Spleen (tissue), 11 donors: Measurements from ENCODE around the gene PAM. TPM values are rescaled to one million over a fixed set of nuclear protein-coding genes. Genes with fewer than 3 reads are reported as not detected.

Source experiments
- DNase-seq: peaks from one replicate; pipeline ENCODE4 v3.0.0-alpha.2; 2020
- H3K27ac ChIP-seq, 8 donors: fragments of 200-600 bp; sonication (generic) in 7 of 8; 1 replicate in 4 of 8; 2 replicates in 4 of 8; pipeline versions ENCODE4 v1.5.0 to v1.8.0; 2016 to 2021; ENCODE audit warnings: inconsistent platforms in 4 of 8, mild to moderate bottlenecking in 4 of 8, moderate library complexity in 1 of 8
- H3K27me3 ChIP-seq, 7 donors: fragments of 200-600 bp; sonication (generic) in 6 of 7; replicated peaks in 1 of 7; 1 replicate in 4 of 7; 2 replicates in 3 of 7; pipeline versions ENCODE4 v1.5.0 to v1.8.0; 2016 to 2021; ENCODE audit warnings: inconsistent platforms in 3 of 7, mild to moderate bottlenecking in 1 of 7
- H3K36me3 ChIP-seq, 6 donors: fragments of 200-600 bp; sonication (generic) in 5 of 6; 1 replicate in 4 of 6; 2 replicates in 2 of 6; pipeline versions ENCODE4 v1.5.0 to v1.8.0; 2016 to 2021; ENCODE audit warnings: inconsistent platforms in 2 of 6
- H3K4me1 ChIP-seq, 6 donors: fragments of 200-600 bp; sonication (generic) in 5 of 6; 1 replicate in 3 of 6; 2 replicates in 3 of 6; pipeline versions ENCODE4 v1.5.0 to v1.8.0; 2016 to 2021; ENCODE audit warnings: inconsistent platforms in 3 of 6
- H3K4me3 ChIP-seq, 8 donors: fragments of 200-600 bp; sonication (generic) in 7 of 8; 1 replicate in 4 of 8; 2 replicates in 4 of 8; pipeline versions ENCODE4 v1.5.0 to v1.8.0; 2016 to 2021; ENCODE audit warnings: inconsistent platforms in 4 of 8, mild to moderate bottlenecking in 4 of 8, moderate library complexity in 2 of 8
- H3K9me3 ChIP-seq, 8 donors: fragments of 200-600 bp; sonication (generic) in 7 of 8; 1 replicate in 4 of 8; 2 replicates in 4 of 8; pipeline versions ENCODE4 v1.5.0 to v1.8.0; 2016 to 2021; ENCODE audit warnings: inconsistent platforms in 4 of 8
- CTCF ChIP-seq, 11 experiments: fragments of 200-600 bp in 7 of 11; fragments of 450-650 bp in 4 of 11; sonication (generic) in 4 of 11; IDR thresholded peaks in 8 of 11; conservative IDR thresholded peaks in 3 of 11; 1 replicate in 7 of 11; 2 replicates in 4 of 11; pipeline versions ENCODE4 v1.4.0 to v1.8.0; 2016 to 2021; ENCODE audit warnings: antibody characterized with exemption in 11 of 11, inconsistent platforms in 4 of 11, mild to moderate bottlenecking in 1 of 11
- POLR2A ChIP-seq, 3 donors: fragments of 450-650 bp; IDR thresholded peaks; one replicate each; pipeline ENCODE4 v1.5.1; 2017; ENCODE audit warnings: antibody characterized with exemption in 3 of 3, mild to moderate bottlenecking in 1 of 3
- POLR2AphosphoS5 ChIP-seq, 3 donors: sonication (generic); formaldehyde crosslinking; IDR thresholded peaks; one replicate each; pipeline ENCODE4 v1.5.1; 2017; ENCODE audit warnings: antibody characterized with exemption in 3 of 3
- WGBS, 5 donors: extraction: QIAGEN DNeasy Blood & Tissue Kit in 3 of 5; methylation state at CpG; one replicate each; pipeline versions ENCODE4 v1.1.5 to v1.1.7; 2013 to 2018; 5-methylcytosine and 5-hydroxymethylcytosine counted together
- intact Hi-C: fragments of 100-400 bp; cut with DNase I; formaldehyde crosslinking; loops from one replicate; pipeline ENCODE4 v1.15.0; 2023; ENCODE audit warnings: low total_unique reads
- polyA plus RNA-seq, 3 donors: library from polyadenylated mRNA; stranded (reverse); fragments of 200-250 nt; gene quantifications; one replicate each; pipeline ENCODE4 v1.2.1, GENCODE V29; 2013
- total RNA-seq, 7 donors: library from RNA; depleted of rRNA in 3 of 7; stranded (reverse); fragments of >200 nt in 3 of 7; fragmentation: NEBNext Ultra II Directional in 4 of 7; extraction: Animal tissue kit (Norgen Biotek cat#: 25700) in 4 of 7; gene quantifications; one replicate each; pipeline versions ENCODE4 v1.1.0 to v1.2.1, GENCODE V29; 2016 to 2021
- donor health status: healthy with polysubstance abuse.
- donor health status: DM: no; HTN: no; CAD: no; lungs with moderate emphysema.
- donor health status: DM: no; HTN: no; CAD: no.
- donor health status: Bipolar disorder and iron deficiency.
- donor health status: healthy.
- donor health status: DM: no; HTN: no; CAD: no.
- donor health status: DM: yes; HTN: yes; CAD: no.

Gene PAM
- total and polyA plus RNA-seq, 10 donors = 37.4 to 155 (median 110) TPM

GRCh38 chr5:102719886-102720285 is 35.2 kb upstream of the PAM start:
- no peaks in the 10 kb centered on the region for H3K36me3 ChIP-seq
- H3K9me3 ChIP-seq = no peaks in the 10 kb centered on the region
- TF ChIP-seq CTCF (IDR thresholded peaks at IDR 0.05 in 8 of 11, conservative IDR thresholded peaks at IDR 0.05 in 3 of 11) (no peak), POLR2AphosphoS5 (IDR thresholded peaks at IDR 0.05) (no peak), POLR2A (IDR thresholded peaks at IDR 0.05) (no peak)
- no peak overlapping the region for H3K27ac ChIP-seq
- H3K27me3 ChIP-seq = no peaks in the 10 kb centered on the region
- intact Hi-C loops = no loop called here
- H3K4me1 ChIP-seq = no peaks in the 10 kb centered on the region
- no peak overlapping the region for H3K4me3 ChIP-seq
- no peak for DNase-seq
- 68 to 95% (median 83%) methylated on average over 1 of the region's 1 CpG for WGBS, 5 donors

DNA sequence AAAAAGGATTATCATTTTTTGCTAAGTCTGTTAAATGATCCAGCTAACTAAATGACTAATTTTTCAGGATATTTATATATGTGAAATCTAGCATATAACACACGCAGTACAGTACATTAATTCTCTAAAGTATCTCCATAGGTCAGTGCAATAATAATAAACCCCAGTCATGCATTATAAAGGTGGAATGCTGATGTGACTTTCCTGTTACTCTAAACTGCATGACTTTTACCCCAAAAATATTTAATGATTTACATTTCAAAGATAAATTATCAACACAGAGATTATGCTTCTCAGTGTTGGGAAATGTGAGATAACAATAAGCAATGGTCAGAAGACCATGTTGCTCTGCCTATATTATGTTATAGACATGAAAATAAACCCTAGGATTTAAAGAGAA is 34.1 kb upstream of the PAM start:
- 89 to 94% (median 91%) methylated on average over 1 of the region's 1 CpG for WGBS, 5 donors
- DNase-seq = no peak

DNA sequence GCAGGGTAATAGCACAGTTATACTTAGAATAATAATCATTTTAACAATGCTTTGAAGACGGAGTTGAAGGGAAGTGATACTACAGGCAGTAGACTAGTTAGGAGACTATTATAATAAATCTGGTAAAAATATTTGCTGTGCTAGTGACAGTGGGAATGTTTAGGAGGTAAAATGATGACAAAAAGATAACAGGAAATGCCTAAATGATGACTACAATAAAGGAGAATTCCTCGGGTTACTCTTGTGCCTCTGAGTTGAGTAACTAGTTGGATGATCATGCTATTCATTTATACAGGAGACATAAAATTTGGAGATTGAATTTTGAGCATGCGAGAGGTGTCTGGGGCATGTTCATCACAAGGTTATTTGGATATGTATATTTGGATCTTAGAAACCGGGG is 32.2 kb upstream of the PAM start:
- H3K36me3 ChIP-seq = no peaks in the 10 kb centered on the region
- WGBS, 5 donors = 78 to 94% (median 83%) methylated on average over 4 of the region's 4 CpGs
- no peak overlapping the region for H3K4me3 ChIP-seq
- H3K27me3 ChIP-seq = no peaks in the 10 kb centered on the region
- intact Hi-C loops = no loop called here
- TF ChIP-seq POLR2A (IDR thresholded peaks at IDR 0.05) = no peak
- no peaks in the 10 kb centered on the region for H3K9me3 ChIP-seq
- H3K4me1 ChIP-seq = no peaks in the 10 kb centered on the region
- no peak for DNase-seq
- no peak overlapping the region for H3K27ac ChIP-seq

More for the DNA sequence above, 34.1 kb upstream of the PAM start:
- H3K27ac ChIP-seq = no peak overlapping the region
- TF ChIP-seq POLR2AphosphoS5 (IDR thresholded peaks at IDR 0.05) (no peak), POLR2A (IDR thresholded peaks at IDR 0.05) (no peak), CTCF (IDR thresholded peaks at IDR 0.05 in 8 of 11, conservative IDR thresholded peaks at IDR 0.05 in 3 of 11) (no peak)
- intact Hi-C loops = no loop called here
- H3K4me1 ChIP-seq = no peaks in the 10 kb centered on the region
- no peaks in the 10 kb centered on the region for H3K27me3 ChIP-seq
- H3K36me3 ChIP-seq = no peaks in the 10 kb centered on the region
- no peaks in the 10 kb centered on the region for H3K9me3 ChIP-seq
- H3K4me3 ChIP-seq = no peak overlapping the region

DNA sequence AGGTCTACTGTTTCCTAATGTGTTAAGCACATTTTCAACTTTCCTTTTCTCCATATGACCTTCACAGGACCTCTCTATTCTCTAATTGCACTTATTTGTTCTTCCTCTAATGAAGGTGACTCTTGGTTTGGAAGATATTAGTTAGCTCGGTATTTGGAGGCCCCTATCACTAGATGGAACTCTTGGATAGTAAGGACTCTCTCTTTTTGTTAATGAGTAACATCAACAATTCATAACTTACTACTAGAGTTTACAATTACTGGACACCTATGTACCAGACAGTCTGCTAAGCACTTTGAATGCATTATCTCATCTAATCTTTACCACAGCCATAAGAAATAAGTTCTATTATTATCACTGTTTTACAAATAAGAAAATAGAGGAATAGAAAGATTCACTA is 23.4 kb upstream of the PAM start:
- Histone ChIP-seq H3K36me3 (no peaks in the 10 kb centered on the region), H3K27me3 (no peaks in the 10 kb centered on the region), H3K4me3 (no peak overlapping the region), H3K9me3 (no peaks in the 10 kb centered on the region), H3K4me1 (no peaks in the 10 kb centered on the region), H3K27ac (no peak overlapping the region)
- no peak for TF ChIP-seq POLR2A (IDR thresholded peaks at IDR 0.05)
- no peak for TF ChIP-seq POLR2AphosphoS5 (IDR thresholded peaks at IDR 0.05)
- no peak for TF ChIP-seq CTCF (IDR thresholded peaks at IDR 0.05 in 8 of 11, conservative IDR thresholded peaks at IDR 0.05 in 3 of 11)
- WGBS, 5 donors = 63 to 74% (median 73%) methylated on average over 1 of the region's 1 CpG
- no peak for DNase-seq
- intact Hi-C loops = no loop called here

DNA sequence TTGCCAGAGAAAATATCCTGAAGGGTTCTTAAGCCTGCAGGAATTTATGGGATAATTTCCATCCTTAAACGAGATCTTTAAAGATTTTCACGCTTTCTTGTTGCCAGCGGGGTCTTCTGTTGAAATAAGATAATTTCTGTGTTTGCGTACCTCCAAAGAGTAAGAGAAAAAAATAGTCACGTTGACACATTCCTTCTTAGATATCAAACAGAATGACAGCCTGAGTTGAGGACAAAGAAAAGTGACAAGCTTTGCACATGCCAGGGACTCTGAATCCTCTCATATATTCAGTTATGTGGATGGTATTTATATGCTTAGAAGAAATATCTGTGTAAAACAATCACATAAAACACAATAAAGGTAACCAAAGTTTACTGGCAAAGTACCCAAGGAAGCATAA is 21.6 kb upstream of the PAM start:
- no peak for DNase-seq
- 87 to 94% (median 90%) methylated on average over 5 of the region's 5 CpGs for WGBS, 5 donors
- intact Hi-C loops = no loop called here
- no peaks in the 10 kb centered on the region for H3K36me3 ChIP-seq
- H3K4me1 ChIP-seq = no peaks in the 10 kb centered on the region
- H3K27me3 ChIP-seq = no peaks in the 10 kb centered on the region
- no peaks in the 10 kb centered on the region for H3K9me3 ChIP-seq
- H3K27ac ChIP-seq = no peak overlapping the region
- TF ChIP-seq POLR2AphosphoS5 (IDR thresholded peaks at IDR 0.05) (no peak), CTCF (IDR thresholded peaks at IDR 0.05 in 8 of 11, conservative IDR thresholded peaks at IDR 0.05 in 3 of 11) (no peak), POLR2A (IDR thresholded peaks at IDR 0.05) (no peak)
- H3K4me3 ChIP-seq = no peak overlapping the region
